GM12878 (cell line): Measurements from ENCODE around the gene NRXN3. TPM values are rescaled to one million over a fixed set of nuclear protein-coding genes. Genes with fewer than 3 reads are reported as not detected.
"Not testable (repeated sequence)": the region's sequence is repeated elsewhere in the genome, so short reads cannot be mapped to it uniquely, and the experiment has no call there.

Experiments
- ATAC-seq: fragments of 200-7000 bp; cut with Tn5 transposase; 3 replicates; pipeline ENCODE4 v1.9.1; 2020; ENCODE audit warnings: mild to moderate bottlenecking, moderate library complexity
- BruUV-seq: library from RNA; stranded (reverse); fragments of 400-500 nt; replicated peaks from 2 replicates; lab custom pipeline; 2021; lab: Mats Ljungman, UMichigan
- CTCF ChIA-PET: fragments of 300-600 bp; sonication (Branson Sonifier 250); formaldehyde crosslinking; extraction: SDS; loops from one replicate; lab custom pipeline; 2021; ENCODE audit warnings: inconsistent platforms; lab: Yijun Ruan, JAX
- POLR2A ChIA-PET: fragments of 350-600 bp; formaldehyde crosslinking; extraction: SDS; loops from one replicate; lab custom pipeline; 2021; ENCODE audit warnings: inconsistent platforms; lab: Charles Lee
- RAD21 ChIA-PET: fragments of 300-600 bp; sonication (Branson Sonifier 250); formaldehyde crosslinking; loops from one replicate; lab custom pipeline; 2023; ENCODE audit warnings: antibody characterized with exemption; ENCODE audit not compliant: unreplicated experiment; lab: Charles Lee
- SMC1A ChIA-PET: fragments of 300-600 bp; sonication (Branson Sonifier 250); formaldehyde crosslinking; loops from one replicate; lab custom pipeline; 2023; ENCODE audit not compliant: unreplicated experiment, uncharacterized antibody; lab: Charles Lee
- DNase-seq: peaks from one replicate; pipeline ENCODE4 v3.0.0-alpha.2; 2011; ENCODE audit warnings: low read depth, low spot score
- FAIRE-seq: peaks from 3 replicates; lab custom pipeline; 2011; peaks lifted over from hg19 to GRCh38; lab: Jason Lieb, UNC
- H2AFZ ChIP-seq: 2 replicates; pipeline ENCODE4 v1.6.0; 2011; ENCODE audit warnings: low read depth, low read length, control low read depth; ENCODE audit not compliant: control insufficient read depth
- H3K27ac ChIP-seq: 2 replicates; pipeline ENCODE4 v1.5.1; 2011; ENCODE audit warnings: control low read depth; ENCODE audit not compliant: control insufficient read depth, insufficient read depth
- H3K27me3 ChIP-seq, 2 experiments: replicated peaks in 1 of 2; 2 replicates each; pipeline versions ENCODE4 v1.6.0 to v1.6.1; 2011; ENCODE audit warnings: low read length in 1 of 2; ENCODE audit not compliant: control insufficient read depth in 2 of 2, insufficient read depth in 2 of 2
- H3K36me3 ChIP-seq, 2 experiments: 2 replicates each; pipeline ENCODE4 v1.5.1; 2011; ENCODE audit warnings: low read length in 1 of 2; ENCODE audit not compliant: control insufficient read depth in 2 of 2, insufficient read depth in 2 of 2
- H3K4me1 ChIP-seq: 2 replicates; pipeline ENCODE4 v1.6.1; 2011; ENCODE audit warnings: mild to moderate bottlenecking, low read length, moderate library complexity, mixed read lengths; ENCODE audit not compliant: control insufficient read depth, insufficient read depth
- H3K4me2 ChIP-seq: 2 replicates; pipeline ENCODE4 v1.6.0; 2011; ENCODE audit warnings: control low read depth; ENCODE audit not compliant: control insufficient read depth, insufficient read depth
- H3K4me3 ChIP-seq: fragments of 200-600 bp; sonication (generic); 2 replicates; pipeline ENCODE4 v1.5.1; 2016
- H3K79me2 ChIP-seq: 2 replicates; pipeline ENCODE4 v1.6.0; 2011; ENCODE audit warnings: low read length; ENCODE audit not compliant: control insufficient read depth, insufficient read depth
- H3K9ac ChIP-seq: 2 replicates; pipeline ENCODE4 v1.8.0; 2011; ENCODE audit warnings: low read length, control low read depth, mixed read lengths; ENCODE audit not compliant: control insufficient read depth, insufficient read depth
- H3K9me3 ChIP-seq: replicated peaks from 3 replicates; pipeline ENCODE4 v1.5.1; 2011; ENCODE audit warnings: mild to moderate bottlenecking, low read length; ENCODE audit not compliant: control insufficient read depth, insufficient read depth
- H4K20me1 ChIP-seq: 2 replicates; pipeline ENCODE4 v1.6.0; 2011; ENCODE audit not compliant: control insufficient read depth, insufficient read depth
- DPF2 ChIP-seq: fragments of 450-650 bp; IDR thresholded peaks from 2 replicates; pipeline ENCODE4 v1.6.1; 2017; ENCODE audit warnings: mild to moderate bottlenecking
- FOXK2 ChIP-seq: fragments of 450-650 bp; IDR thresholded peaks from 2 replicates; pipeline ENCODE4 v1.6.1; 2017; ENCODE audit warnings: mild to moderate bottlenecking, moderate library complexity
- KLF5 ChIP-seq: fragments of 450-650 bp; IDR thresholded peaks from 2 replicates; pipeline ENCODE4 v1.6.1; 2014; ENCODE audit warnings: mild to moderate bottlenecking; ENCODE audit not compliant: partially characterized antibody
- NFYB ChIP-seq: IDR thresholded peaks from 2 replicates; pipeline ENCODE4 v1.6.1; 2011; ENCODE audit warnings: low read depth, mild to moderate bottlenecking, low read length, improper control_type of control experiment, moderate library complexity; ENCODE audit not compliant: insufficient read depth
- TCF7 ChIP-seq: IDR thresholded peaks from 2 replicates; pipeline ENCODE4 v1.6.1; 2014; ENCODE audit warnings: antibody characterized with exemption, borderline replicate concordance
- WGBS: methylation state at CpG from one replicate; pipeline ENCODE4 v1.1.6; 2016; ENCODE audit warnings: low lambda C conversion rate; ENCODE audit not compliant: insufficient replicate concordance, insufficient coverage; ENCODE audit errors: missing lambda C conversion rate; 5-methylcytosine and 5-hydroxymethylcytosine counted together
- in situ Hi-C: fragments of 300-500 bp; cut with MboI; formaldehyde crosslinking; loops from 9 replicates; pipeline ENCODE4 v1.14.3; 2018; ENCODE audit warnings: mixed read lengths
- intact Hi-C: fragments of 100-400 bp; cut with micrococcal nuclease; formaldehyde crosslinking; loops from one replicate; pipeline ENCODE4 v1.14.2; 2022; ENCODE audit not compliant: unreplicated experiment
- polyA plus RNA-seq, 11 experiments: library from polyadenylated mRNA; depleted of rRNA in 4 of 11; unstranded in 6 of 11; stranded (reverse) in 5 of 11; fragments of >200 nt; fragmentation: Nextera tagmentation in 4 of 11; fragmentation: Illumina TruSeq in 1 of 11; extraction: Ambion mirVana in 4 of 11; extraction: Trizol in 1 of 11; gene quantifications; 1 replicate in 1 of 11; 2 replicates in 10 of 11; pipeline versions ENCODE4 v1.2.1 to v1.2.3, GENCODE V29; 2011 to 2016; ENCODE audit warnings: inconsistent platforms in 2 of 11, missing spikeins in 2 of 11, low read depth in 1 of 11
- total RNA-seq, 4 experiments: library from RNA; depleted of rRNA in 3 of 4; stranded (reverse); fragments of >200 nt in 3 of 4; fragmentation: Illumina TruSeq in 1 of 4; extraction: Trizol in 1 of 4; gene quantifications; 2 replicates each; pipeline versions ENCODE4 v1.2.1 to v1.2.3, GENCODE V29; 2013 to 2021
- TF ChIP-seq, protein P1 (sequence below): fragments of 450-650 bp; formaldehyde crosslinking; IDR thresholded peaks from 2 replicates; pipeline ENCODE4 v1.5.0; 2022; ENCODE audit warnings: mild to moderate bottlenecking, missing genetic modification characterization
- TF ChIP-seq, protein P2 (sequence below): fragments of 450-650 bp; conservative IDR thresholded peaks from 2 replicates; pipeline ENCODE4 v1.6.1; 2017; ENCODE audit warnings: mild to moderate bottlenecking, moderate library complexity
- TF ChIP-seq, protein P3 (sequence below): fragments of 450-650 bp; formaldehyde crosslinking; IDR thresholded peaks from 2 replicates; pipeline ENCODE4 v1.4.0; 2020; ENCODE audit warnings: mild to moderate bottlenecking, moderate library complexity
- TF ChIP-seq, protein P4 (sequence below): fragments of 450-650 bp; IDR thresholded peaks from 2 replicates; pipeline ENCODE4 v1.6.1; 2017; ENCODE audit warnings: mild to moderate bottlenecking, moderate library complexity

The NRXN3 gene
- total and polyA plus RNA-seq, 10 of the 15 experiments (the other 5 are each of a cell fraction or from before 2014, with no cell fraction given) = 0.52 to 3.3 (median 1.4) TPM

DNA sequence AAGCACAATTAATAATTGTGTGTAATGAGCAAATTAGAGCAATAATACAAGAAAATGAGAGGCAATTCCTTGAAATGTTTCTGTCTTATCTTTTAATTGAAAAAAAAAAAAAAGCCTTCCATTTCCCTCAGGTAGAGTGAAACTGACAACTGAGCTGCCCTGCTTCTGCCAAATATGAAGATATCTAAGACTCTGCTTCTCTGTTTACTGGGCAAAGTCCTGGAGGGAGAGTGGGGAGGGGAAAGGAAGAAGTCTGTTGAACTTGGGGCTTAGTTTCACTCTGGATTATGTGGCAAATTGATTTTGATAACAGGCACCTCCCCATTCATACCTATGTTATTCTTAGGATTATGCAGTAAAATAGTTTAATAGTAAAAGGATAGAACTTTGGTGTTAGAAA, 364.9 kb downstream of the NRXN3 start (continued):
- TF ChIP-seq, protein P1, sequence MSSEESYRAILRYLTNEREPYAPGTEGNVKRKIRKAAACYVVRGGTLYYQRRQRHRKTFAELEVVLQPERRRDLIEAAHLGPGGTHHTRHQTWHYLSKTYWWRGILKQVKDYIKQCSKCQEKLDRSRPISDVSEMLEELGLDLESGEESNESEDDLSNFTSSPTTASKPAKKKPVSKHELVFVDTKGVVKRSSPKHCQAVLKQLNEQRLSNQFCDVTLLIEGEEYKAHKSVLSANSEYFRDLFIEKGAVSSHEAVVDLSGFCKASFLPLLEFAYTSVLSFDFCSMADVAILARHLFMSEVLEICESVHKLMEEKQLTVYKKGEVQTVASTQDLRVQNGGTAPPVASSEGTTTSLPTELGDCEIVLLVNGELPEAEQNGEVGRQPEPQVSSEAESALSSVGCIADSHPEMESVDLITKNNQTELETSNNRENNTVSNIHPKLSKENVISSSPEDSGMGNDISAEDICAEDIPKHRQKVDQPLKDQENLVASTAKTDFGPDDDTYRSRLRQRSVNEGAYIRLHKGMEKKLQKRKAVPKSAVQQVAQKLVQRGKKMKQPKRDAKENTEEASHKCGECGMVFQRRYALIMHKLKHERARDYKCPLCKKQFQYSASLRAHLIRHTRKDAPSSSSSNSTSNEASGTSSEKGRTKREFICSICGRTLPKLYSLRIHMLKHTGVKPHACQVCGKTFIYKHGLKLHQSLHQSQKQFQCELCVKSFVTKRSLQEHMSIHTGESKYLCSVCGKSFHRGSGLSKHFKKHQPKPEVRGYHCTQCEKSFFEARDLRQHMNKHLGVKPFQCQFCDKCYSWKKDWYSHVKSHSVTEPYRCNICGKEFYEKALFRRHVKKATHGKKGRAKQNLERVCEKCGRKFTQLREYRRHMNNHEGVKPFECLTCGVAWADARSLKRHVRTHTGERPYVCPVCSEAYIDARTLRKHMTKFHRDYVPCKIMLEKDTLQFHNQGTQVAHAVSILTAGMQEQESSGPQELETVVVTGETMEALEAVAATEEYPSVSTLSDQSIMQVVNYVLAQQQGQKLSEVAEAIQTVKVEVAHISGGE (CRISPR knock-in tag) = no peak
- TF ChIP-seq, protein P2, sequence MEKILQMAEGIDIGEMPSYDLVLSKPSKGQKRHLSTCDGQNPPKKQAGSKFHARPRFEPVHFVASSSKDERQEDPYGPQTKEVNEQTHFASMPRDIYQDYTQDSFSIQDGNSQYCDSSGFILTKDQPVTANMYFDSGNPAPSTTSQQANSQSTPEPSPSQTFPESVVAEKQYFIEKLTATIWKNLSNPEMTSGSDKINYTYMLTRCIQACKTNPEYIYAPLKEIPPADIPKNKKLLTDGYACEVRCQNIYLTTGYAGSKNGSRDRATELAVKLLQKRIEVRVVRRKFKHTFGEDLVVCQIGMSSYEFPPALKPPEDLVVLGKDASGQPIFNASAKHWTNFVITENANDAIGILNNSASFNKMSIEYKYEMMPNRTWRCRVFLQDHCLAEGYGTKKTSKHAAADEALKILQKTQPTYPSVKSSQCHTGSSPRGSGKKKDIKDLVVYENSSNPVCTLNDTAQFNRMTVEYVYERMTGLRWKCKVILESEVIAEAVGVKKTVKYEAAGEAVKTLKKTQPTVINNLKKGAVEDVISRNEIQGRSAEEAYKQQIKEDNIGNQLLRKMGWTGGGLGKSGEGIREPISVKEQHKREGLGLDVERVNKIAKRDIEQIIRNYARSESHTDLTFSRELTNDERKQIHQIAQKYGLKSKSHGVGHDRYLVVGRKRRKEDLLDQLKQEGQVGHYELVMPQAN = no peak
- TF ChIP-seq KLF5 (no peak), FOXK2 (no peak), NFYB (no peak), TCF7 (no peak), DPF2 (no peak)
- TF ChIP-seq, protein P3, sequence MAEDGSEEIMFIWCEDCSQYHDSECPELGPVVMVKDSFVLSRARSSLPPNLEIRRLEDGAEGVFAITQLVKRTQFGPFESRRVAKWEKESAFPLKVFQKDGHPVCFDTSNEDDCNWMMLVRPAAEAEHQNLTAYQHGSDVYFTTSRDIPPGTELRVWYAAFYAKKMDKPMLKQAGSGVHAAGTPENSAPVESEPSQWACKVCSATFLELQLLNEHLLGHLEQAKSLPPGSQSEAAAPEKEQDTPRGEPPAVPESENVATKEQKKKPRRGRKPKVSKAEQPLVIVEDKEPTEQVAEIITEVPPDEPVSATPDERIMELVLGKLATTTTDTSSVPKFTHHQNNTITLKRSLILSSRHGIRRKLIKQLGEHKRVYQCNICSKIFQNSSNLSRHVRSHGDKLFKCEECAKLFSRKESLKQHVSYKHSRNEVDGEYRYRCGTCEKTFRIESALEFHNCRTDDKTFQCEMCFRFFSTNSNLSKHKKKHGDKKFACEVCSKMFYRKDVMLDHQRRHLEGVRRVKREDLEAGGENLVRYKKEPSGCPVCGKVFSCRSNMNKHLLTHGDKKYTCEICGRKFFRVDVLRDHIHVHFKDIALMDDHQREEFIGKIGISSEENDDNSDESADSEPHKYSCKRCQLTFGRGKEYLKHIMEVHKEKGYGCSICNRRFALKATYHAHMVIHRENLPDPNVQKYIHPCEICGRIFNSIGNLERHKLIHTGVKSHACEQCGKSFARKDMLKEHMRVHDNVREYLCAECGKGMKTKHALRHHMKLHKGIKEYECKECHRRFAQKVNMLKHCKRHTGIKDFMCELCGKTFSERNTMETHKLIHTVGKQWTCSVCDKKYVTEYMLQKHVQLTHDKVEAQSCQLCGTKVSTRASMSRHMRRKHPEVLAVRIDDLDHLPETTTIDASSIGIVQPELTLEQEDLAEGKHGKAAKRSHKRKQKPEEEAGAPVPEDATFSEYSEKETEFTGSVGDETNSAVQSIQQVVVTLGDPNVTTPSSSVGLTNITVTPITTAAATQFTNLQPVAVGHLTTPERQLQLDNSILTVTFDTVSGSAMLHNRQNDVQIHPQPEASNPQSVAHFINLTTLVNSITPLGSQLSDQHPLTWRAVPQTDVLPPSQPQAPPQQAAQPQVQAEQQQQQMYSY (CRISPR knock-in tag) = no peak
- TF ChIP-seq, protein P4, sequence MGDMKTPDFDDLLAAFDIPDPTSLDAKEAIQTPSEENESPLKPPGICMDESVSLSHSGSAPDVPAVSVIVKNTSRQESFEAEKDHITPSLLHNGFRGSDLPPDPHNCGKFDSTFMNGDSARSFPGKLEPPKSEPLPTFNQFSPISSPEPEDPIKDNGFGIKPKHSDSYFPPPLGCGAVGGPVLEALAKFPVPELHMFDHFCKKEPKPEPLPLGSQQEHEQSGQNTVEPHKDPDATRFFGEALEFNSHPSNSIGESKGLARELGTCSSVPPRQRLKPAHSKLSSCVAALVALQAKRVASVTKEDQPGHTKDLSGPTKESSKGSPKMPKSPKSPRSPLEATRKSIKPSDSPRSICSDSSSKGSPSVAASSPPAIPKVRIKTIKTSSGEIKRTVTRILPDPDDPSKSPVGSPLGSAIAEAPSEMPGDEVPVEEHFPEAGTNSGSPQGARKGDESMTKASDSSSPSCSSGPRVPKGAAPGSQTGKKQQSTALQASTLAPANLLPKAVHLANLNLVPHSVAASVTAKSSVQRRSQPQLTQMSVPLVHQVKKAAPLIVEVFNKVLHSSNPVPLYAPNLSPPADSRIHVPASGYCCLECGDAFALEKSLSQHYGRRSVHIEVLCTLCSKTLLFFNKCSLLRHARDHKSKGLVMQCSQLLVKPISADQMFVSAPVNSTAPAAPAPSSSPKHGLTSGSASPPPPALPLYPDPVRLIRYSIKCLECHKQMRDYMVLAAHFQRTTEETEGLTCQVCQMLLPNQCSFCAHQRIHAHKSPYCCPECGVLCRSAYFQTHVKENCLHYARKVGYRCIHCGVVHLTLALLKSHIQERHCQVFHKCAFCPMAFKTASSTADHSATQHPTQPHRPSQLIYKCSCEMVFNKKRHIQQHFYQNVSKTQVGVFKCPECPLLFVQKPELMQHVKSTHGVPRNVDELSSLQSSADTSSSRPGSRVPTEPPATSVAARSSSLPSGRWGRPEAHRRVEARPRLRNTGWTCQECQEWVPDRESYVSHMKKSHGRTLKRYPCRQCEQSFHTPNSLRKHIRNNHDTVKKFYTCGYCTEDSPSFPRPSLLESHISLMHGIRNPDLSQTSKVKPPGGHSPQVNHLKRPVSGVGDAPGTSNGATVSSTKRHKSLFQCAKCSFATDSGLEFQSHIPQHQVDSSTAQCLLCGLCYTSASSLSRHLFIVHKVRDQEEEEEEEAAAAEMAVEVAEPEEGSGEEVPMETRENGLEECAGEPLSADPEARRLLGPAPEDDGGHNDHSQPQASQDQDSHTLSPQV = no peak

DNA sequence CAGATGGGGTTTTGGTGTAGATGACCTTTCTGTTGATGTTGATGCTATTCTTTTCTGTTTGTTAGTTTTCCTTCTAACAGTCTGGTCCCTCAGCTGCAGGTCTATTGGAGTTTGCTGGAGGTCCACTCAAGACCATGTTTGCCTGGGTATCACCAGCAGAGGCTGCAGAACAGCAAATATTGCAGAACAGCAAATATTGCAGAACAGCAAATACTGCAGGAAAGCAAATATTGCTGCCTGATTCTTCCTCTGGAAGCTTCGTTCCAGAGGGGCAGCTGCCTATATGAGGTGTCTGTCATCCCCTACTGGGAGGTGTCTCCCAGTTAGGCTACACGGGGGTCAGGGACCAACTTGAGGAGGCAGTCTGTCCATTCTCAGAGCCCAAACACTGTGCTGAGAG, 371.6 kb downstream of the NRXN3 start:
- H2AFZ ChIP-seq, H3K4me2 ChIP-seq, H3K27ac ChIP-seq, DNase-seq, H3K9ac ChIP-seq, H3K27me3 ChIP-seq, H3K9me3 ChIP-seq, FAIRE-seq, SMC1A ChIA-PET, H3K36me3 ChIP-seq, POLR2A ChIA-PET, H3K79me2 ChIP-seq, RAD21 ChIA-PET, H4K20me1 ChIP-seq, ATAC-seq, in situ Hi-C loops, intact Hi-C loops, H3K4me3 ChIP-seq, BruUV-seq, H3K4me1 ChIP-seq, CTCF ChIA-PET: not testable (repeated sequence)
- WGBS = 0% methylated on average over 2 of the region's 2 CpGs
